H9 (cell line): Measurements from ENCODE around the gene SYS1. TPM values are rescaled to one million over a fixed set of nuclear protein-coding genes. Genes with fewer than 3 reads are reported as not detected.

Experiments used
- DNase-seq: peaks from one replicate; pipeline ENCODE4 v3.0.0-alpha.2; 2017
- H2AFZ ChIP-seq: one replicate; pipeline ENCODE4 v1.6.1; 2013; ENCODE audit warnings: mild to moderate bottlenecking, low read length, control low read depth, moderate library complexity
- H2AK5ac ChIP-seq: 2 replicates; pipeline ENCODE4 v1.6.1; 2013; ENCODE audit warnings: low read length, control low read depth, mixed read lengths; ENCODE audit not compliant: insufficient read length
- H2BK120ac ChIP-seq: one replicate; pipeline ENCODE4 v1.6.1; 2013; ENCODE audit warnings: low read depth, mild to moderate bottlenecking, low read length, control low read depth, inconsistent platforms; ENCODE audit not compliant: poor library complexity, severe bottlenecking
- H2BK12ac ChIP-seq: 2 replicates; pipeline ENCODE4 v1.6.1; 2013; ENCODE audit warnings: low read length, control low read depth, mixed read lengths, low read depth; ENCODE audit not compliant: insufficient read length
- H2BK15ac ChIP-seq: 2 replicates; pipeline ENCODE4 v1.6.1; 2013; ENCODE audit warnings: low read depth, low read length, control low read depth
- H2BK20ac ChIP-seq: one replicate; pipeline ENCODE4 v1.6.1; 2013; ENCODE audit warnings: low read depth, mild to moderate bottlenecking, low read length, control low read depth, inconsistent platforms; ENCODE audit not compliant: poor library complexity, severe bottlenecking
- H2BK5ac ChIP-seq: 2 replicates; pipeline ENCODE4 v1.6.1; 2013; ENCODE audit warnings: low read length, control low read depth, mixed read lengths; ENCODE audit not compliant: insufficient read length
- H3K14ac ChIP-seq: 2 replicates; pipeline ENCODE4 v1.6.1; 2013; ENCODE audit warnings: low read length, control low read depth; ENCODE audit not compliant: insufficient read depth
- H3K18ac ChIP-seq: 2 replicates; pipeline ENCODE4 v1.6.1; 2013; ENCODE audit warnings: low read depth, mild to moderate bottlenecking, mixed read lengths, low read length, control low read depth; ENCODE audit not compliant: insufficient read length
- H3K23ac ChIP-seq: 2 replicates; pipeline ENCODE4 v1.6.1; 2013; ENCODE audit warnings: low read length, control low read depth, mixed read lengths, low read depth; ENCODE audit not compliant: insufficient read length
- H3K23me2 ChIP-seq: 2 replicates; pipeline ENCODE4 v1.6.1; 2013; ENCODE audit warnings: low read depth, mild to moderate bottlenecking, mixed read lengths, low read length, control low read depth; ENCODE audit not compliant: insufficient read length, poor library complexity, severe bottlenecking
- H3K27ac ChIP-seq: 2 replicates; pipeline ENCODE4 v1.5.1; 2013; ENCODE audit warnings: low read length, control low read depth, mixed read lengths, low read depth; ENCODE audit not compliant: insufficient read length
- H3K27me3 ChIP-seq: 2 replicates; pipeline ENCODE4 v1.6.1; 2013; ENCODE audit warnings: low read length, control low read depth, inconsistent platforms; ENCODE audit not compliant: insufficient read depth
- H3K4ac ChIP-seq: 2 replicates; pipeline ENCODE4 v1.6.1; 2013; ENCODE audit warnings: low read depth, mild to moderate bottlenecking, control low read depth, inconsistent platforms, low read length, moderate library complexity
- H3K4me1 ChIP-seq: 2 replicates; pipeline ENCODE4 v1.6.1; 2013; ENCODE audit warnings: low read length, control low read depth, inconsistent platforms; ENCODE audit not compliant: insufficient read depth
- H3K4me2 ChIP-seq: 2 replicates; pipeline ENCODE4 v1.6.1; 2013; ENCODE audit warnings: low read length, control low read depth, mixed read lengths; ENCODE audit not compliant: insufficient read length, insufficient read depth
- H3K56ac ChIP-seq: 2 replicates; pipeline ENCODE4 v1.6.1; 2013; ENCODE audit warnings: low read depth, mild to moderate bottlenecking, mixed read lengths, low read length, control low read depth; ENCODE audit not compliant: insufficient read length
- H3K79me1 ChIP-seq: 2 replicates; pipeline ENCODE4 v1.6.1; 2013; ENCODE audit warnings: low read depth, mild to moderate bottlenecking, moderate library complexity, low read length, control low read depth, inconsistent platforms; ENCODE audit not compliant: insufficient read depth, poor library complexity, severe bottlenecking
- H3K79me2 ChIP-seq: 2 replicates; pipeline ENCODE4 v1.6.1; 2013; ENCODE audit warnings: low read length, control low read depth, inconsistent platforms; ENCODE audit not compliant: insufficient read depth
- H3K9ac ChIP-seq: 2 replicates; pipeline ENCODE4 v1.6.1; 2013; ENCODE audit warnings: low read length, control low read depth, mixed read lengths; ENCODE audit not compliant: insufficient read length; ENCODE audit errors: extremely low read depth
- H3K9me3 ChIP-seq: one replicate; pipeline ENCODE4 v1.6.1; 2013; ENCODE audit warnings: low read depth, low read length, inconsistent platforms; ENCODE audit not compliant: control insufficient read depth
- H3T11ph ChIP-seq: one replicate; pipeline ENCODE4 v1.6.1; 2013; ENCODE audit warnings: mild to moderate bottlenecking, low read length, control low read depth, inconsistent platforms
- H4K20me1 ChIP-seq: one replicate; pipeline ENCODE4 v1.6.1; 2013; ENCODE audit not compliant: control insufficient read depth, insufficient read length, insufficient read depth
- H4K5ac ChIP-seq: 2 replicates; pipeline ENCODE4 v1.6.1; 2013; ENCODE audit warnings: low read depth, mild to moderate bottlenecking, mixed read lengths, low read length, control low read depth; ENCODE audit not compliant: insufficient read length
- H4K8ac ChIP-seq: replicated peaks from 2 replicates; pipeline ENCODE4 v1.6.1; 2013; ENCODE audit warnings: low read length, control low read depth, mixed read lengths, low read depth; ENCODE audit not compliant: insufficient read length
- H4K91ac ChIP-seq: 2 replicates; pipeline ENCODE4 v1.6.1; 2013; ENCODE audit warnings: low read depth, mild to moderate bottlenecking, moderate library complexity, mixed read lengths, low read length, control low read depth; ENCODE audit not compliant: insufficient read length
- H3K27ac Mint-ChIP-seq, 3 experiments: 2 replicates in 2 of 3; 3 replicates in 1 of 3; pipeline ENCODE4 v1.8.0; 2020 to 2021; ENCODE audit warnings: mixed read lengths in 3 of 3, mild to moderate bottlenecking in 1 of 3, moderate library complexity in 1 of 3
- H3K27me3 Mint-ChIP-seq: 2 replicates; pipeline ENCODE4 v1.8.0; 2021; ENCODE audit warnings: low read depth, mild to moderate bottlenecking, moderate library complexity, mixed read lengths
- H3K36me3 Mint-ChIP-seq, 3 experiments: 2 replicates in 2 of 3; 3 replicates in 1 of 3; pipeline ENCODE4 v1.8.0; 2020 to 2021; ENCODE audit warnings: low read depth in 3 of 3, mixed read lengths in 3 of 3; ENCODE audit not compliant: insufficient read depth in 1 of 3
- H3K4me1 Mint-ChIP-seq, 2 experiments: 2 replicates each; pipeline ENCODE4 v1.8.0; 2020; ENCODE audit warnings: mixed read lengths in 2 of 2
- H3K4me3 Mint-ChIP-seq, 2 experiments: 2 replicates in 1 of 2; 3 replicates in 1 of 2; pipeline ENCODE4 v1.8.0; 2020 to 2021; ENCODE audit warnings: mild to moderate bottlenecking in 2 of 2, mixed read lengths in 2 of 2, moderate library complexity in 1 of 2
- H3K9me3 Mint-ChIP-seq, 2 experiments: 2 replicates in 1 of 2; 3 replicates in 1 of 2; pipeline ENCODE4 v1.8.0; 2020; ENCODE audit warnings: mild to moderate bottlenecking in 2 of 2, mixed read lengths in 2 of 2, moderate library complexity in 1 of 2
- WGBS: extraction: QIAGEN DNeasy Blood & Tissue Kit; methylation state at CpG from one replicate; pipeline ENCODE4 v1.1.7; 2013; ENCODE audit warnings: missing lambda C conversion rate, low lambda C conversion rate, mixed read lengths; ENCODE audit not compliant: insufficient read length; ENCODE audit errors: extremely low coverage; 5-methylcytosine and 5-hydroxymethylcytosine counted together
- total RNA-seq: library from RNA; stranded (reverse); gene quantifications from 2 replicates; pipeline ENCODE4 v1.2.1, GENCODE V29; 2021
- TF ChIP-seq, protein P1 (sequence below): fragments of 200-600 bp; sonication (generic); conservative IDR thresholded peaks from 3 replicates; pipeline ENCODE4 v1.8.0; 2021; ENCODE audit warnings: antibody characterized with exemption, mild to moderate bottlenecking

Gene SYS1
- total RNA-seq, 1 experiment from 2014 or later = 21.0 TPM

DNA sequence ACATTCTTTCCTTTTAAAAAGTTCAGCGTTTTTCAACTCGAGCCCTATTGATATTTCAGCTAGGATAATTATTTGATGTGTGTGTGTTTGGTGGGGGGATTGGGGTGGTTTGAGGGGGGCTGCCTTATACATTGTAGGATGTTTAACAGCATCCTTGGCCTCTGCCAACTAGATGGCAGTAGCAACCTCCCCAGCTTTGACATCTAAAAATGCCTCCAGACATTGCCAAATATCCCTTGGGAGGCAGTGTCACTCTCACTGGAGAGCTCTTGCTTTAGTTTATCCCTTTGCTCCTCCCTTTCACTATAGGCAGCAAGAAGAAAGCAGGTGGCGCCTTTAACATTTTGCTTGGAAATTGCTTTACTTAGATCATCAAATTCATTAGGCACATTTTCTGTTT is 29.8 kb downstream of the SYS1 start:
- WGBS = no CpG with 5 or more reads among the region's 3 CpGs
- Histone ChIP-seq H3K79me2 (no peaks in the 10 kb centered on the region), H4K20me1 (no peaks in the 10 kb centered on the region), H3K4me2 (no peak overlapping the region), H3T11ph (no peak overlapping the region), H3K79me1 (no peaks in the 10 kb centered on the region), H3K4ac (no peak overlapping the region), H2AK5ac (no peak overlapping the region), H2BK120ac (no peak overlapping the region), H3K23me2 (no peaks in the 10 kb centered on the region), H4K8ac (no peak overlapping the region), H3K14ac (no peak overlapping the region), H3K23ac (no peak overlapping the region), H4K5ac (no peak overlapping the region), H2BK5ac (no peak overlapping the region), H3K9ac (no peak overlapping the region), H4K91ac (no peak overlapping the region), H3K9me3 (no peaks in the 10 kb centered on the region), H2BK12ac (no peak overlapping the region), H3K18ac (no peak overlapping the region), H3K27ac (no peak overlapping the region), H2AFZ (no peak overlapping the region), H3K27me3 (no peaks in the 10 kb centered on the region), H2BK20ac (no peak overlapping the region), H3K56ac (no peak overlapping the region), H2BK15ac (no peak overlapping the region), H3K4me1 (no peaks in the 10 kb centered on the region)
- Mint-ChIP-seq H3K9me3 (peaks cover 0 to 2% of the 10 kb centered on the region in 2 experiments; a peak in 1 of 5 replicates), H3K27me3 (no peaks in the 10 kb centered on the region; the same call in none of the 2 replicates), H3K27ac (no peak overlapping the region), H3K36me3 (peaks cover 0 to 2% (median 0%) of the 10 kb centered on the region in 3 experiments; a peak in 1 of 7 replicates), H3K4me3 (no peak overlapping the region), H3K4me1 (no peaks in the 10 kb centered on the region)
- TF ChIP-seq, protein P1, sequence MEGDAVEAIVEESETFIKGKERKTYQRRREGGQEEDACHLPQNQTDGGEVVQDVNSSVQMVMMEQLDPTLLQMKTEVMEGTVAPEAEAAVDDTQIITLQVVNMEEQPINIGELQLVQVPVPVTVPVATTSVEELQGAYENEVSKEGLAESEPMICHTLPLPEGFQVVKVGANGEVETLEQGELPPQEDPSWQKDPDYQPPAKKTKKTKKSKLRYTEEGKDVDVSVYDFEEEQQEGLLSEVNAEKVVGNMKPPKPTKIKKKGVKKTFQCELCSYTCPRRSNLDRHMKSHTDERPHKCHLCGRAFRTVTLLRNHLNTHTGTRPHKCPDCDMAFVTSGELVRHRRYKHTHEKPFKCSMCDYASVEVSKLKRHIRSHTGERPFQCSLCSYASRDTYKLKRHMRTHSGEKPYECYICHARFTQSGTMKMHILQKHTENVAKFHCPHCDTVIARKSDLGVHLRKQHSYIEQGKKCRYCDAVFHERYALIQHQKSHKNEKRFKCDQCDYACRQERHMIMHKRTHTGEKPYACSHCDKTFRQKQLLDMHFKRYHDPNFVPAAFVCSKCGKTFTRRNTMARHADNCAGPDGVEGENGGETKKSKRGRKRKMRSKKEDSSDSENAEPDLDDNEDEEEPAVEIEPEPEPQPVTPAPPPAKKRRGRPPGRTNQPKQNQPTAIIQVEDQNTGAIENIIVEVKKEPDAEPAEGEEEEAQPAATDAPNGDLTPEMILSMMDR = peak; percentile 26; the same call in 1 of the 3 replicates
- no peak for DNase-seq
